K562 (cell line): ENCODE data around the gene C16orf96. TPM values are rescaled to one million over a fixed set of nuclear protein-coding genes. Genes with fewer than 3 reads are reported as not detected.
A peak's percentile ranks its signal among the peaks of the same experiment; 100 is the strongest.

Experiments used
- ATF1 ChIP-seq, 2 experiments: fragments of 450-650 bp in 1 of 2; IDR thresholded peaks; 2 replicates each; pipeline ENCODE4 v1.6.1; 2016; ENCODE audit warnings: missing compliant biosample characterization in 1 of 2, missing genetic modification characterization in 1 of 2
- ATF7 ChIP-seq: fragments of 450-650 bp; IDR thresholded peaks from 2 replicates; pipeline ENCODE4 v1.7.1; 2014; ENCODE audit warnings: mild to moderate bottlenecking, moderate library complexity
- BACH1 ChIP-seq: fragments of 200-800 bp; sonication (Bioruptor generic); IDR thresholded peaks from 2 replicates; pipeline ENCODE4 v1.6.1; 2016; ENCODE audit warnings: missing genetic modification characterization, missing compliant biosample characterization
- DNMT1 ChIP-seq: fragments of 450-650 bp; IDR thresholded peaks from 2 replicates; pipeline ENCODE4 v1.6.1; 2016; ENCODE audit warnings: antibody characterized with exemption, mild to moderate bottlenecking
- E2F3 ChIP-seq: fragments of 250-450 bp; sonication (Bioruptor Pico); IDR thresholded peaks from 2 replicates; pipeline ENCODE4 v1.4.0; 2020; ENCODE audit warnings: mild to moderate bottlenecking
- ETV1 ChIP-seq: fragments of 450-650 bp; conservative IDR thresholded peaks from 2 replicates; pipeline ENCODE4 v1.6.1; 2016; ENCODE audit warnings: missing genetic modification characterization, control low read depth, low read depth, missing compliant biosample characterization
- FOS ChIP-seq: IDR thresholded peaks from 3 replicates; pipeline ENCODE4 v1.6.1; 2011; ENCODE audit not compliant: insufficient read length; ENCODE audit errors: extremely low read depth
- GABPA ChIP-seq: fragments of 200-800 bp; sonication (Bioruptor generic); conservative IDR thresholded peaks from 2 replicates; pipeline ENCODE4 v1.6.1; 2016; ENCODE audit warnings: low read depth, missing genetic modification characterization, missing compliant biosample characterization
- GABPB2 ChIP-seq: fragments of 250-450 bp; sonication (Bioruptor Pico); conservative IDR thresholded peaks from 2 replicates; pipeline ENCODE4 v1.5.1; 2021; ENCODE audit warnings: mild to moderate bottlenecking
- HMG20B ChIP-seq: fragments of 250-450 bp; sonication (Bioruptor Pico); IDR thresholded peaks from 2 replicates; pipeline ENCODE4 v1.5.0; 2021; ENCODE audit warnings: mild to moderate bottlenecking
- KDM1A ChIP-seq, 2 experiments: fragments of 450-650 bp; IDR thresholded peaks; 2 replicates each; pipeline ENCODE4 v1.6.1; 2016; ENCODE audit warnings: mild to moderate bottlenecking in 2 of 2
- KHSRP ChIP-seq: fragments of 450-650 bp; IDR thresholded peaks from 2 replicates; pipeline ENCODE4 v1.6.1; 2017
- NUFIP1 ChIP-seq: fragments of 450-650 bp; IDR thresholded peaks from 2 replicates; pipeline ENCODE4 v1.6.1; 2018; ENCODE audit not compliant: partially characterized antibody
- RAD21 ChIP-seq, 2 experiments: fragments of 250-450 bp in 1 of 2; fragments of 450-650 bp in 1 of 2; sonication (Bioruptor Pico) in 1 of 2; formaldehyde crosslinking in 1 of 2; IDR thresholded peaks in 1 of 2; conservative IDR thresholded peaks in 1 of 2; 2 replicates each; pipeline versions ENCODE4 v1.4.0 to v1.8.0; 2020 to 2022; ENCODE audit warnings: mild to moderate bottlenecking in 2 of 2, moderate library complexity in 1 of 2
- RFX1 ChIP-seq: fragments of 450-650 bp; IDR thresholded peaks from 2 replicates; pipeline ENCODE4 v1.6.1; 2016; ENCODE audit warnings: mild to moderate bottlenecking, moderate library complexity
- STAT5B ChIP-seq: fragments of 250-450 bp; sonication (Bioruptor Pico); IDR thresholded peaks from 2 replicates; pipeline ENCODE4 v1.8.0; 2021; ENCODE audit warnings: mild to moderate bottlenecking, inconsistent platforms
- TRIM28 ChIP-seq: fragments of 450-650 bp; IDR thresholded peaks from 2 replicates; pipeline ENCODE4 v1.6.1; 2017
- ZFPM2 ChIP-seq: fragments of 250-450 bp; sonication (Bioruptor Pico); IDR thresholded peaks from 2 replicates; pipeline ENCODE4 v1.5.1; 2022; ENCODE audit warnings: mild to moderate bottlenecking
- polyA plus RNA-seq, 8 experiments: library from polyadenylated mRNA; depleted of rRNA in 4 of 8; stranded (reverse) in 5 of 8; unstranded in 3 of 8; fragments of >200 nt; fragmentation: Nextera tagmentation in 2 of 8; fragmentation: Illumina TruSeq in 1 of 8; extraction: Ambion mirVana in 2 of 8; extraction: Trizol in 1 of 8; gene quantifications; 2 replicates each; pipeline versions ENCODE4 v1.2.1 to v1.2.3, GENCODE V29; 2011 to 2014; ENCODE audit warnings: inconsistent platforms in 1 of 8, missing spikeins in 1 of 8
- total RNA-seq, 7 experiments: library from RNA; depleted of rRNA in 6 of 7; stranded (reverse); fragments of >200 nt in 6 of 7; fragmentation: Illumina TruSeq in 2 of 7; extraction: Trizol in 2 of 7; gene quantifications; 2 replicates each; pipeline versions ENCODE4 v1.2.1 to v1.2.3, GENCODE V29; 2011 to 2021; ENCODE audit warnings: low replicate concordance in 1 of 7
- TF ChIP-seq, protein P1 (sequence below): fragments of 450-650 bp; IDR thresholded peaks from 2 replicates; pipeline ENCODE4 v1.6.1; 2018; ENCODE audit not compliant: partially characterized antibody
- TF ChIP-seq, protein P2 (sequence below): sonication (generic); formaldehyde crosslinking; IDR thresholded peaks from 2 replicates; pipeline ENCODE4 v1.8.1; 2023; ENCODE audit warnings: mild to moderate bottlenecking, missing genetic modification reagents
- TF ChIP-seq, protein P3 (sequence below): IDR thresholded peaks from 2 replicates; pipeline ENCODE4 v1.6.1; 2011; ENCODE audit warnings: borderline replicate concordance, low read depth, mild to moderate bottlenecking, moderate library complexity, low read length; ENCODE audit not compliant: insufficient read depth, poor library complexity, severe bottlenecking

C16orf96 gene
- total and polyA plus RNA-seq, 9 of the 15 experiments (the other 6 are each of a cell fraction or from before 2014, with no cell fraction given), result not detected

DNA sequence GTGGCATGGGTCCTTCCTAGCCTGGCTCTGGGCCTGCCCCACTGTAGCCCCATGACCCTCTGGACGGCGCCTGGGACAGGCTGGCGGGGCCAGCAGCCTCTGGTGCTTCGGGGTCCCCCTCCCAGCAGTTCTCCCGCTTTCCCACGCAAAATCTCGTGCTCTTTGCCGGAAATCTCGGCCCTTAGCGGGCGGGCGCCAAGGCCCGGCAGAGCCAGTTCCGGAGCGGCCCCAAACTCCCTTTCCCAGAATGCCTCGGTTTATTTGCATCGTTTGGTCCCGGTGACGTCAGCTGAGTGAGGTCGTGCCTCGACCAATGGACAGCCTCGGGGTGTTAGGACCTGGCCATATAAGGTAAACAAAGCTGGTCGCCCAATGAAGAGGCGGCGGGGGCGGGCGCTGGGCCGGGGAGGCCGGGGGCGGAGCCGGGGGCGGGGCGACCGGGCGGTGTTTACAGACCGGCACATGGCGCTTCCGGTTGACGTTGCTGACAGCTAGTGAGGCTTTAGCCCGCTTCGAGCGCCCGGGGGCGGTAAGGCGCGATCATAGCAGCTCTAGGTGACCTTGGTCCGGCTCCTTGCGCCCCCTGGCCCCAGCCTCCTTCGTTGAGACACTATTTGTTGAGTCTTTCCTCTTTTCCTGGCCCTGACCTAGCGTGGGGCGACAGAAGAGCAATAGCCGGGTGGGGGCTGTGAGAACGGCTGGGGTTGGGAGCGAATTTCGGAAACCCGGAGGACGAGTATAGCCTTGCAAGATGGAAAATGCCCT, 60.1 kb downstream of the C16orf96 start (continued):
- TF ChIP-seq, protein P1, sequence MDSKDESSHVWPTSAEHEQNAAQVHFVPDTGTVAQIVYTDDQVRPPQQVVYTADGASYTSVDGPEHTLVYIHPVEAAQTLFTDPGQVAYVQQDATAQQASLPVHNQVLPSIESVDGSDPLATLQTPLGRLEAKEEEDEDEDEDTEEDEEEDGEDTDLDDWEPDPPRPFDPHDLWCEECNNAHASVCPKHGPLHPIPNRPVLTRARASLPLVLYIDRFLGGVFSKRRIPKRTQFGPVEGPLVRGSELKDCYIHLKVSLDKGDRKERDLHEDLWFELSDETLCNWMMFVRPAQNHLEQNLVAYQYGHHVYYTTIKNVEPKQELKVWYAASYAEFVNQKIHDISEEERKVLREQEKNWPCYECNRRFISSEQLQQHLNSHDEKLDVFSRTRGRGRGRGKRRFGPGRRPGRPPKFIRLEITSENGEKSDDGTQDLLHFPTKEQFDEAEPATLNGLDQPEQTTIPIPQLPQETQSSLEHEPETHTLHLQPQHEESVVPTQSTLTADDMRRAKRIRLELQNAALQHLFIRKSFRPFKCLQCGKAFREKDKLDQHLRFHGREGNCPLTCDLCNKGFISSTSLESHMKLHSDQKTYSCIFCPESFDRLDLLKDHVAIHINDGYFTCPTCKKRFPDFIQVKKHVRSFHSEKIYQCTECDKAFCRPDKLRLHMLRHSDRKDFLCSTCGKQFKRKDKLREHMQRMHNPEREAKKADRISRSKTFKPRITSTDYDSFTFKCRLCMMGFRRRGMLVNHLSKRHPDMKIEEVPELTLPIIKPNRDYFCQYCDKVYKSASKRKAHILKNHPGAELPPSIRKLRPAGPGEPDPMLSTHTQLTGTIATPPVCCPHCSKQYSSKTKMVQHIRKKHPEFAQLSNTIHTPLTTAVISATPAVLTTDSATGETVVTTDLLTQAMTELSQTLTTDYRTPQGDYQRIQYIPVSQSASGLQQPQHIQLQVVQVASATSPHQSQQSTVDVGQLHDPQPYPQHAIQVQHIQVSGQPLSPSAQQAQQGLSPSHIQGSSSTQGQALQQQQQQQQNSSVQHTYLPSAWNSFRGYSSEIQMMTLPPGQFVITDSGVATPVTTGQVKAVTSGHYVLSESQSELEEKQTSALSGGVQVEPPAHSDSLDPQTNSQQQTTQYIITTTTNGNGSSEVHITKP, result peak; percentile 49
- TF ChIP-seq GABPA (tag) (peak; percentile 92), DNMT1 (0 out of 2 replicates have a peak, but pooled peaks have one; percentile 53), FOS (peak; percentile 91), GABPB2 (no peak), ATF1 (CRISPR knock-in tag; IDR thresholded peaks at IDR 0.05) (peak; percentile 54; the same call in 1 of the 2 replicates), ATF1 (tag; IDR thresholded peaks at IDR 0.05) (peak; percentile 95), KDM1A (IDR thresholded peaks at IDR 0.05) (no peak), STAT5B (CRISPR knock-in tag) (no peak), TRIM28 (0 out of 2 replicates have a peak, but pooled peaks have one; percentile 46), HMG20B (CRISPR knock-in tag) (no peak), NUFIP1 (no peak), ATF7 (peak; percentile 96), E2F3 (CRISPR knock-in tag) (peak; percentile 60; the same call in 1 of the 2 replicates), ETV1 (tag) (peak; percentile 93), KHSRP (no peak), ZFPM2 (0 out of 2 replicates have a peak, but pooled peaks have one; percentile 30), RFX1 (no peak), BACH1 (tag) (peak; percentile 54), RAD21 (CRISPR knock-in tag; conservative IDR thresholded peaks at IDR 0.05 in 1 of 2, IDR thresholded peaks at IDR 0.05 in 1 of 2) (peak; percentile 8 to 48; a peak in 2 of 4 replicates)
- TF ChIP-seq, protein P2, sequence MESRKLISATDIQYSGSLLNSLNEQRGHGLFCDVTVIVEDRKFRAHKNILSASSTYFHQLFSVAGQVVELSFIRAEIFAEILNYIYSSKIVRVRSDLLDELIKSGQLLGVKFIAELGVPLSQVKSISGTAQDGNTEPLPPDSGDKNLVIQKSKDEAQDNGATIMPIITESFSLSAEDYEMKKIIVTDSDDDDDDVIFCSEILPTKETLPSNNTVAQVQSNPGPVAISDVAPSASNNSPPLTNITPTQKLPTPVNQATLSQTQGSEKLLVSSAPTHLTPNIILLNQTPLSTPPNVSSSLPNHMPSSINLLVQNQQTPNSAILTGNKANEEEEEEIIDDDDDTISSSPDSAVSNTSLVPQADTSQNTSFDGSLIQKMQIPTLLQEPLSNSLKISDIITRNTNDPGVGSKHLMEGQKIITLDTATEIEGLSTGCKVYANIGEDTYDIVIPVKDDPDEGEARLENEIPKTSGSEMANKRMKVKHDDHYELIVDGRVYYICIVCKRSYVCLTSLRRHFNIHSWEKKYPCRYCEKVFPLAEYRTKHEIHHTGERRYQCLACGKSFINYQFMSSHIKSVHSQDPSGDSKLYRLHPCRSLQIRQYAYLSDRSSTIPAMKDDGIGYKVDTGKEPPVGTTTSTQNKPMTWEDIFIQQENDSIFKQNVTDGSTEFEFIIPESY, result no peak; the same call in 1 of the 2 replicates
- TF ChIP-seq, protein P3, sequence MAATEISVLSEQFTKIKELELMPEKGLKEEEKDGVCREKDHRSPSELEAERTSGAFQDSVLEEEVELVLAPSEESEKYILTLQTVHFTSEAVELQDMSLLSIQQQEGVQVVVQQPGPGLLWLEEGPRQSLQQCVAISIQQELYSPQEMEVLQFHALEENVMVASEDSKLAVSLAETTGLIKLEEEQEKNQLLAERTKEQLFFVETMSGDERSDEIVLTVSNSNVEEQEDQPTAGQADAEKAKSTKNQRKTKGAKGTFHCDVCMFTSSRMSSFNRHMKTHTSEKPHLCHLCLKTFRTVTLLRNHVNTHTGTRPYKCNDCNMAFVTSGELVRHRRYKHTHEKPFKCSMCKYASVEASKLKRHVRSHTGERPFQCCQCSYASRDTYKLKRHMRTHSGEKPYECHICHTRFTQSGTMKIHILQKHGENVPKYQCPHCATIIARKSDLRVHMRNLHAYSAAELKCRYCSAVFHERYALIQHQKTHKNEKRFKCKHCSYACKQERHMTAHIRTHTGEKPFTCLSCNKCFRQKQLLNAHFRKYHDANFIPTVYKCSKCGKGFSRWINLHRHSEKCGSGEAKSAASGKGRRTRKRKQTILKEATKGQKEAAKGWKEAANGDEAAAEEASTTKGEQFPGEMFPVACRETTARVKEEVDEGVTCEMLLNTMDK, result peak; percentile 84
